SJSA1 (cell line): ENCODE measurements around the gene AHNAK2. TPM values are rescaled to one million over a fixed set of nuclear protein-coding genes. Genes with fewer than 3 reads are reported as not detected.

Source experiments
- DNase-seq, 2 experiments: peaks; one replicate each; pipeline ENCODE4 v3.0.0-alpha.2; 2015 to 2020; ENCODE audit warnings: low spot score in 2 of 2, low read depth in 1 of 2
- H3K27ac ChIP-seq: fragments of 250-450 bp; sonication (Bioruptor Pico); 2 replicates; pipeline ENCODE4 v1.5.1; 2020; ENCODE audit warnings: mild to moderate bottlenecking, moderate library complexity
- H3K27me3 ChIP-seq: fragments of 250-450 bp; sonication (Bioruptor Pico); replicated peaks from 2 replicates; pipeline ENCODE4 v1.5.1; 2020; ENCODE audit warnings: mild to moderate bottlenecking, moderate library complexity
- H3K36me3 ChIP-seq: fragments of 250-450 bp; sonication (Bioruptor Pico); 2 replicates; pipeline ENCODE4 v1.5.1; 2020; ENCODE audit warnings: mild to moderate bottlenecking
- H3K4me1 ChIP-seq: fragments of 250-450 bp; sonication (Bioruptor Pico); replicated peaks from 2 replicates; pipeline ENCODE4 v1.6.1; 2021; ENCODE audit warnings: mild to moderate bottlenecking
- H3K4me3 ChIP-seq: fragments of 250-450 bp; sonication (Bioruptor Pico); 2 replicates; pipeline ENCODE4 v1.5.1; 2020; ENCODE audit warnings: mild to moderate bottlenecking
- H3K9me3 ChIP-seq: fragments of 250-450 bp; sonication (Bioruptor Pico); replicated peaks from 2 replicates; pipeline ENCODE4 v1.5.1; 2020; ENCODE audit warnings: mild to moderate bottlenecking
- total RNA-seq: library from RNA; depleted of rRNA; stranded (reverse); fragments of >200 nt; shearing (Covaris generic); gene quantifications from 2 replicates; pipeline ENCODE4 v1.2.3, GENCODE V29; 2014

The AHNAK2 gene
- total RNA-seq, 1 experiment from 2014 or later = 8.9 TPM

DNA sequence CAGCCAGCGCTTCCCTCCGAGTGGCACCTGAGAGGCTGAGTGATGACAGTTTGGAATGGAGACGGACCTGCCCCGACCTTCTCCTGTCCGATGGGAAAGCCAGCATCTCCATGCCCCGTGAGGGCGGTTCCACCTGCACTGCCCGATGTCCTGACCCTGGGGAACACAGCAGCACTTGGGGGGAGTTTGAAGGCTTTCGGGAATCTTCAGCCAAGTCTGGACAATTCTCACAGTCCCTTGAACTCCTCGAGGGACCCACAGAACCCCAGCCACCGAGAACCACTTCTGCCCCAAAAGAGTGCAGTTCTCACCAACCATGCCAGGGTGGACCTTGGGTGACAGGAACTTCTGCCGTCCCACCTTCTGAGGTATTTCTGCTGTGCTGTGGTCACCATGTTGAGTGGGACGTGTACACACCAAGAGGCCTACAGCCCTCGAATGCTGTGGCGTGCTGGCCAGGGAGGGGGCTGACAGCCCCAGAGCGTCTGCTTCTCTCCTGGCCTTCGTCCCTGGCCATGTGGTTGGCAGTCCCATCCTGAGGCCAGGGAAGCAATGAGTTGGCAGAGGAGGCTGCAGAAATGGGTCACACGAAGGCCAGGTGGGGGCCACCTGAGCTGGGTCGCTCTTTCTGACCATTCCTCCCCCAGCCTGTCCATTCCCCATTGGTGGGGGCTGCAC is 8.5 kb upstream of the AHNAK2 start:
- no peak overlapping the region for H3K27ac ChIP-seq
- peak overlapping the region; percentile 50; the same call in 1 of the 2 replicates for H3K4me3 ChIP-seq
- no peak for DNase-seq
- no peaks in the 10 kb centered on the region for H3K36me3 ChIP-seq
- peaks cover 9% of the 10 kb centered on the region for H3K4me1 ChIP-seq
- H3K9me3 ChIP-seq = no peaks in the 10 kb centered on the region
- H3K27me3 ChIP-seq = no peaks in the 10 kb centered on the region

DNA sequence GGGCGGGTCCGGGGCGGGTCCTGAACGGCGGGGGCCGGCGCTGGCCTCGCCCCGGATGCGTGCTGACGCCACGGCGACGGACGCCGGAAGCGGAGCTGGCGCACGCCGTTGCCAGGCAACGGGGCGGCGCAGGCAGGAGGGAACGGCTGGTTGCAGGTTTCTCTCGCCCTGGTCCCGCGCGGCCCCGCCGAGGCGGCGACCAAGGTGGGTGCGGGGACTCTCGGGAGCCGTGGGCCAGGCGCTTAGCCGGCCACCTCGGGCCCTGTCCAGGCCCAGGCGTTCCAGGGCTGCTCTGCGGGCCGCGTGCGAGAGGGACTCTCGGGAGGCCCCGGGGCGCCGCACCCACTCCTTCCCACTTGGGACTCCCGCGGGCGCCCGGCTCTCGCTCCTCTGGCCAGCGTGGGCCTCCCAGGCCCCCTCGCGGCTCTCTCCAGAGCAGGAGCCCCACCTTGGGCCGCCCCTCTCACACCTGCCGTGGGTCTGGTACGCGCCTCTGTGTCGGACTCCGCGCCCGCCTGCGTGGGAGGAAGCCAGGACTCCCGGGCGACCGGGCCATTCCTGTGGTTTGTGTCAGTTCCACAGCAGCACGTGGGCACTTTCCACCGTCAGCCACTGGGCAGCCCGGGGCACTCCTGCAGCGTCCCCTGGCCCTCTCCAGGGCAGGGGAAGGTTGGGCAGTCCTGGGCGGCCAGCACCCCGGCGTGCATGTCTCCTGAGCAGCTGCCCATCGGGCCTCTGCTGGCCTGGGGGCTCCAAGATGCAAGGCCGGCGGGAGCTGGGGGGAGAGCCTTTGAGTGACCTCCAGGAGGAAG is 7.7 kb upstream of the AHNAK2 start, which contains the start of gene CLBA1:
TSS of gene CLBA1 (plus strand) at position 114 of the 812 bp plus-strand sequence. CDS start at position 758, 644 bp downstream.
- H3K36me3 ChIP-seq = no peaks in the 10 kb centered on the region
- H3K27ac ChIP-seq = peak within 1 kb of the TSS; percentile 29; the same call in 1 of the 2 replicates
- H3K9me3 ChIP-seq = no peaks in the 10 kb centered on the region
- peak; percentile 72 to 84 for DNase-seq
- peaks cover 9% of the 10 kb centered on the region for H3K4me1 ChIP-seq
- H3K27me3 ChIP-seq = no peaks in the 10 kb centered on the region
- H3K4me3 ChIP-seq = peak within 1 kb of the TSS; percentile 50

- H3K4me3 ChIP-seq = no peak overlapping the region
- H3K27me3 ChIP-seq = no peaks in the 10 kb centered on the region
- no peaks in the 10 kb centered on the region for H3K9me3 ChIP-seq
- DNase-seq = peak in 1 of 2 experiments; percentile 40
- no peak overlapping the region for H3K27ac ChIP-seq
- no peaks in the 10 kb centered on the region for H3K36me3 ChIP-seq
- peaks cover 9% of the 10 kb centered on the region for H3K4me1 ChIP-seq
Observed at GRCh38 chr14:104984056-104984894, 6.1 kb upstream of the AHNAK2 start.

- Histone ChIP-seq H3K27ac (no peak overlapping the region), H3K27me3 (no peaks in the 10 kb centered on the region), H3K4me3 (no peak overlapping the region), H3K9me3 (no peaks in the 10 kb centered on the region), H3K4me1 (peaks cover 9% of the 10 kb centered on the region), H3K36me3 (no peaks in the 10 kb centered on the region)
- DNase-seq = no peak
Observed at GRCh38 chr14:104983231-104983721, 5.1 kb upstream of the AHNAK2 start.

- DNase-seq = peak in 1 of 2 experiments; percentile 35
- Histone ChIP-seq H3K4me3 (no peak overlapping the region), H3K36me3 (no peaks in the 10 kb centered on the region), H3K4me1 (peaks cover 12% of the 10 kb centered on the region), H3K27me3 (no peaks in the 10 kb centered on the region), H3K27ac (no peak overlapping the region), H3K9me3 (no peaks in the 10 kb centered on the region)
Observed at GRCh38 chr14:104982548-104983230, 4.5 kb upstream of the AHNAK2 start.

- DNase-seq = peak in 1 of 2 experiments; percentile 38
- H3K27ac ChIP-seq = no peak overlapping the region
- H3K36me3 ChIP-seq = no peaks in the 10 kb centered on the region
- H3K9me3 ChIP-seq = no peaks in the 10 kb centered on the region
- H3K4me1 ChIP-seq = peaks cover 20% of the 10 kb centered on the region
- H3K27me3 ChIP-seq = no peaks in the 10 kb centered on the region
- H3K4me3 ChIP-seq = no peak overlapping the region
Observed at GRCh38 chr14:104981699-104982541, 3.7 kb upstream of the AHNAK2 start.

DNA sequence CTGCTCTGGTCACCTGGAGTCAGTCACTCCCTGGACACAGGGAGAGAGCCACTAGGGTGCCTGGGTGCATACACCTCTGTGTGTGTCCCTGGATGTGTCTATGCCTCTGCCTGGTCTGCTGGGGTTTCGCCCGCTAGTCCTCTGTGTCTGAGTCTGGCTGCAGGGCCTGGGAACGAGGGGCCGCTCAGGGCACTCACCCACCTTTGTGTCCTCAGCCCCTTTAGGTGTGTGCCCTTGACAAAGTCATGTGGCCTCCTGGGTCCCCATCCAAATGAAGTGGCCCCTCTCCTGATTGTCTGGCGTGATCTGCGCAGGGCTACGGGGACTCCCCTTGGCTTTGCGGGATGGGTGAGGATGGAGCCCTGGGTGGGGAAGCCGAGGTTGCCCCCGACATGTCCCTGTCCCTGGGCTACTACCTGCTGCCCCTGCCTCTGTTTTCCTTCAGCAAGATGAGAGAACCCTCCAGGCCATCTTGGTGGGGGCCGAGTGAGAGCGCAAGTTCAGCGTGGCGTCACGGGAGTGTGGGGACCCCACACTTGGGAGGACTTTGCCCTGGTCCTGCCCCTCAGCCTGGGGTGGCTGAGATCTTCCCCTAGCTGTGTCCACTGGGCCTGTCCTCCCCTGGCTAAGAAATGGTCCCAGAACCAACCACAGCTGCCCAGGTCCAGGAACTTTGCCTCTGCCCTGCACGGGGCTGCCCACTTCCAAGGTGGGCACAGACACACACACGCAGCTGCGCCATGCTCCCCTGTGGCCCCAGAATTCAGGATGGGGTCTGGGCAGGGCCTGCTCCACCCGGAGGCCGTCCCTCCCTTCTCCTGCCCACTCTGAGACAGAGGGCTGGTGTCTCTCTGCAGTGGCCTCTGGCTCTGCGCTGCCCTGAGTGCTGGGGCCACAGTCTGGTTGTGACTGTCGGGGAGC is 2.7 kb upstream of the AHNAK2 start:
- Histone ChIP-seq H3K4me3 (no peak overlapping the region), H3K27ac (no peak overlapping the region), H3K27me3 (no peaks in the 10 kb centered on the region), H3K9me3 (no peaks in the 10 kb centered on the region), H3K4me1 (peaks cover 17% of the 10 kb centered on the region), H3K36me3 (no peaks in the 10 kb centered on the region)
- DNase-seq = peak in 1 of 2 experiments; percentile 35

- no peak overlapping the region for H3K4me3 ChIP-seq
- no peaks in the 10 kb centered on the region for H3K9me3 ChIP-seq
- H3K36me3 ChIP-seq = no peaks in the 10 kb centered on the region
- no peaks in the 10 kb centered on the region for H3K27me3 ChIP-seq
- no peak overlapping the region for H3K27ac ChIP-seq
- DNase-seq = peak in 1 of 2 experiments; percentile 36
- H3K4me1 ChIP-seq = peaks cover 25% of the 10 kb centered on the region
Observed at GRCh38 chr14:104979758-104980610, 1.8 kb upstream of the AHNAK2 start.

- H3K36me3 ChIP-seq = no peaks in the 10 kb centered on the region
- no peak for DNase-seq
- H3K27me3 ChIP-seq = no peaks in the 10 kb centered on the region
- no peaks in the 10 kb centered on the region for H3K9me3 ChIP-seq
- no peak overlapping the region for H3K27ac ChIP-seq
- H3K4me1 ChIP-seq = peaks cover 35% of the 10 kb centered on the region
- no peak overlapping the region for H3K4me3 ChIP-seq
Observed at GRCh38 chr14:104978746-104979691, 845 bp upstream of the AHNAK2 start.

- no peak overlapping the region for H3K4me3 ChIP-seq
- no peaks in the 10 kb centered on the region for H3K36me3 ChIP-seq
- no peak overlapping the region for H3K27ac ChIP-seq
- H3K9me3 ChIP-seq = no peaks in the 10 kb centered on the region
- peaks cover 54% of the 10 kb centered on the region for H3K4me1 ChIP-seq
- H3K27me3 ChIP-seq = no peaks in the 10 kb centered on the region
- no peak for DNase-seq
Observed at GRCh38 chr14:104977008-104977680, 1.0 kb downstream of the AHNAK2 start.
